Fibroblast of pulmonary artery (primary cell): ENCODE data around the gene MORF4L1.
A peak's percentile ranks its signal among the peaks of the same experiment; 100 is the strongest.

Source experiments
- DNase-seq: peaks from one replicate; pipeline ENCODE4 v3.0.0-alpha.2; 2010; ENCODE audit warnings: low read depth
- H3K4me3 ChIP-seq: replicated peaks from 2 replicates; pipeline ENCODE4 v1.5.1; 2011; ENCODE audit warnings: low read depth, mild to moderate bottlenecking, control low read depth, low read length, moderate library complexity
- CTCF ChIP-seq: IDR thresholded peaks from 2 replicates; pipeline ENCODE4 v1.5.1; 2011; ENCODE audit warnings: mild to moderate bottlenecking, control low read depth, low read length, inconsistent platforms; ENCODE audit errors: missing control alignments

MORF4L1 gene

GRCh38 chr15:78909160-78909695 lies 36.5 kb downstream of the MORF4L1 start:
- DNase-seq, result no peak
- TF ChIP-seq CTCF, result no peak
- H3K4me3 ChIP-seq, result no peak overlapping the region

- DNase-seq, result peak; percentile 64
- TF ChIP-seq CTCF, result peak; percentile 69
- no peak overlapping the region for H3K4me3 ChIP-seq
Observed at GRCh38 chr15:78909791-78910228, 37.1 kb downstream of the MORF4L1 start.

- H3K4me3 ChIP-seq, result no peak overlapping the region
- TF ChIP-seq CTCF, result no peak
Observed at GRCh38 chr15:78910271-78910670, 37.6 kb downstream of the MORF4L1 start.

GRCh38 chr15:78912316-78912715 lies 39.6 kb downstream of the MORF4L1 start:
- TF ChIP-seq CTCF, result no peak
- H3K4me3 ChIP-seq, result no peak overlapping the region
- no peak for DNase-seq

More at GRCh38 chr15:78910271-78910670, 37.6 kb downstream of the MORF4L1 start:
- DNase-seq, result no peak

GRCh38 chr15:78913012-78913411 lies 40.3 kb downstream of the MORF4L1 start:
- no peak for DNase-seq
- H3K4me3 ChIP-seq, result no peak overlapping the region
- TF ChIP-seq CTCF, result no peak

- no peak for DNase-seq
- no peak overlapping the region for H3K4me3 ChIP-seq
- peak; percentile 42 for TF ChIP-seq CTCF
Observed at GRCh38 chr15:78914027-78914764, 41.5 kb downstream of the MORF4L1 start.
